H1 (cell line): ENCODE data around the gene ARHGAP12.

Source experiments
- EGR1 ChIP-seq: IDR thresholded peaks from 2 replicates; pipeline ENCODE4 v1.6.1; 2011; ENCODE audit warnings: low read depth, low read length, borderline replicate concordance
- EZH2 ChIP-seq: fragments of 200-600 bp; sonication (generic); IDR thresholded peaks from 2 replicates; pipeline ENCODE4 v1.7.1; 2012; ENCODE audit warnings: low read depth, mild to moderate bottlenecking, moderate library complexity, low read length, inconsistent platforms; ENCODE audit not compliant: severe bottlenecking
- JUN ChIP-seq: IDR thresholded peaks from 2 replicates; pipeline ENCODE4 v1.6.1; 2011; ENCODE audit warnings: low read depth, mild to moderate bottlenecking, improper control_type of control experiment, low read length
- KDM1A ChIP-seq: fragments of 200-600, 300-600 bp; sonication (generic); IDR thresholded peaks from 2 replicates; pipeline ENCODE4 v1.7.1; 2016; ENCODE audit warnings: mild to moderate bottlenecking, low read length, borderline replicate concordance
- NANOG ChIP-seq: IDR thresholded peaks from 2 replicates; pipeline ENCODE4 v1.6.1; 2011; ENCODE audit warnings: low read length, low read depth, mild to moderate bottlenecking, inconsistent platforms; ENCODE audit not compliant: insufficient read depth, poor library complexity, severe bottlenecking
- POLR2AphosphoS5 ChIP-seq: IDR thresholded peaks from 2 replicates; pipeline ENCODE4 v1.6.1; 2011; ENCODE audit warnings: low read depth, low read length
- RAD21 ChIP-seq, 2 experiments: IDR thresholded peaks in 1 of 2; conservative IDR thresholded peaks in 1 of 2; 2 replicates each; pipeline ENCODE4 v1.6.1; 2011; ENCODE audit warnings: low read depth in 2 of 2, low read length in 2 of 2, improper control_type of control experiment in 1 of 2, inconsistent platforms in 1 of 2, mild to moderate bottlenecking in 1 of 2, moderate library complexity in 1 of 2
- TCF12 ChIP-seq: IDR thresholded peaks from 2 replicates; pipeline ENCODE4 v1.6.1; 2011; ENCODE audit warnings: low read depth, mild to moderate bottlenecking, low read length
- TF ChIP-seq, protein P1 (sequence below), 3 experiments: IDR thresholded peaks; 1 replicate in 2 of 3; 2 replicates in 1 of 3; pipeline versions ENCODE4 v1.5.1 to v1.6.1; 2011; ENCODE audit warnings: low read length in 3 of 3, mild to moderate bottlenecking in 3 of 3, inconsistent platforms in 2 of 3, low read depth in 1 of 3, moderate library complexity in 1 of 3; ENCODE audit not compliant: insufficient read depth in 1 of 3; ENCODE audit errors: control extremely low read depth in 1 of 3

DNA sequence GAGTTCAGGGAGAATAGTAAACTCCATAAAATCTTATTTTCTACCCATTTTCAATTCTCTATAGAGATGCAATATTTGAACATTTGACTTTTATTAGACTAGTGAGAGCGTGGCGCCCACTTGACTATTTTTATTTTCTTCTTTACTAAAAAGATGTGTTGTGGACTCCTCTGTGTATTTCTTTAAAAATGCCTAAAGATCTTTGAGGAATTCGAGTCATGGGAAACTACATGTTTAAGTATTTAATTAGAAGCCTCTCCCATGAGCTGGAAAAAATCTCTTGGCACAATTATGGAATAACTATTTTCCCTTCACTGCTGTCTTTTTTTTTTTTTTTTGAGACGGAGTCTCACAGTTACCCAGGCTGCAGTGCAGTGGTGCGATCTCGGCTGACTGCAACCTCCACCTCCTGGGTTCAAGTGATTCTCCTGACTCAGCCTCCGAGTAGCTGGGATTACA is 124.2 kb downstream of the ARHGAP12 start:
- TF ChIP-seq POLR2AphosphoS5 (no peak), KDM1A (no peak), JUN (no peak), EZH2 (no peak), EGR1 (no peak), RAD21 (IDR thresholded peaks at IDR 0.05 in 1 of 2, conservative IDR thresholded peaks at IDR 0.05 in 1 of 2; ENCODE audit: low read depth in 2 of 2, low read length in 2 of 2) (no peak), NANOG (no peak), TCF12 (no peak)
- TF ChIP-seq, protein P1, sequence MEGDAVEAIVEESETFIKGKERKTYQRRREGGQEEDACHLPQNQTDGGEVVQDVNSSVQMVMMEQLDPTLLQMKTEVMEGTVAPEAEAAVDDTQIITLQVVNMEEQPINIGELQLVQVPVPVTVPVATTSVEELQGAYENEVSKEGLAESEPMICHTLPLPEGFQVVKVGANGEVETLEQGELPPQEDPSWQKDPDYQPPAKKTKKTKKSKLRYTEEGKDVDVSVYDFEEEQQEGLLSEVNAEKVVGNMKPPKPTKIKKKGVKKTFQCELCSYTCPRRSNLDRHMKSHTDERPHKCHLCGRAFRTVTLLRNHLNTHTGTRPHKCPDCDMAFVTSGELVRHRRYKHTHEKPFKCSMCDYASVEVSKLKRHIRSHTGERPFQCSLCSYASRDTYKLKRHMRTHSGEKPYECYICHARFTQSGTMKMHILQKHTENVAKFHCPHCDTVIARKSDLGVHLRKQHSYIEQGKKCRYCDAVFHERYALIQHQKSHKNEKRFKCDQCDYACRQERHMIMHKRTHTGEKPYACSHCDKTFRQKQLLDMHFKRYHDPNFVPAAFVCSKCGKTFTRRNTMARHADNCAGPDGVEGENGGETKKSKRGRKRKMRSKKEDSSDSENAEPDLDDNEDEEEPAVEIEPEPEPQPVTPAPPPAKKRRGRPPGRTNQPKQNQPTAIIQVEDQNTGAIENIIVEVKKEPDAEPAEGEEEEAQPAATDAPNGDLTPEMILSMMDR (IDR thresholded peaks at IDR 0.05; ENCODE audit: control extremely low read depth in 1 of 3, insufficient read depth in 1 of 3, low read depth in 1 of 3, low read length in 3 of 3) = no peak
